Astrocyte of the cerebellum (primary cell): ENCODE measurements around the gene GNB1L.

Source experiments
- DNase-seq: peaks from one replicate; pipeline ENCODE4 v3.0.0-alpha.2; 2011; ENCODE audit warnings: low read depth
- H3K4me3 ChIP-seq: 2 replicates; pipeline ENCODE4 v1.5.1; 2011; ENCODE audit warnings: mild to moderate bottlenecking, low read depth, low read length, moderate library complexity
- CTCF ChIP-seq: IDR thresholded peaks from 2 replicates; pipeline ENCODE4 v1.5.1; 2012; ENCODE audit warnings: low read length, low read depth, moderate library complexity, mild to moderate bottlenecking; ENCODE audit errors: missing control alignments
- in situ Hi-C: cut with HindIII; loops from 2 replicates; pipeline ENCODE4 v1.10.0; 2017; ENCODE audit warnings: low sequenced_read_pairs

Gene GNB1L

DNA sequence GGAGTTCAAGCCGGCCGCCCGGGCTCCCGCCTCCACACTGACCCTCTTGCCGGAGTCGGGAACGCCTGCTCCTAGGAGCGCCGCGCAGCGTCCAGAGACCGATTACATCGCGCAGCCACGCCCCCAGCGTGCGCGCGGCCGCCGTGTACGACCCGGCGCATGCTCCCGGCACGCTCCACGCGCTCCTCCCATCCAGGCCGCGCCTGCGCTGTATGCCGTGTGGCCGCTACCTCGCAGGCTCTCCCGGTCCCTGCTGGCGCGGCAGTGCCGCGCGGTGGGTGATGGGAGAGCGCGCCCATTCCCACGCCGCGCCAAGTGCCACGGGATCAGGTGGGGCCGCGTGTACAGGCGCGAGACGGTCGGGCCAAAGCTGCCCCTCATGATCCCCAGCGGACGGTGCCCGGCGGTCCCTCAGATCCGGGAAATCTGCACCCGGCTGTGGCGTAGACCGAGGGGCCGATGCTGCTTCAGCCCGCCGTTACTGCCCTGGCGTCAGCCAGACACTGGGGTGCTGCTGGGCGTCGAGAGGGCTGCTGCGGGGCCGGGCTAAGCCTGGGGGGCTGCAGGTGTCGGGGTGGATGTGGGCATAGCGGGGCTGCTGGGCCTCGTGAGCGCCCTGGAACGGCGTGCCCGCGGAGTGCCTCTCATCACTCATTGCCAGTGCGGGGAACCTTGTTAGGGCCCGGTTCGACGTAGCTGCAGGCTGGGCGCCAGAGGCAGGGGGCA lies at the start of gene GNB1L, which contains the start of gene RTL10:
GNB1L (minus strand) TSS at position 97 of the 726 bp plus-strand sequence. CDS start 33,519 bp downstream, outside the sequence.
RTL10 (minus strand) TSS at position 97 of the 726 bp plus-strand sequence. CDS start 2,613 bp downstream, outside the sequence.
- peak within 1 kb of the TSS; percentile 91 for H3K4me3 ChIP-seq
- peak; percentile 6 for TF ChIP-seq CTCF
- in situ Hi-C loops = no loop called here
- peak; percentile 91 for DNase-seq

DNA sequence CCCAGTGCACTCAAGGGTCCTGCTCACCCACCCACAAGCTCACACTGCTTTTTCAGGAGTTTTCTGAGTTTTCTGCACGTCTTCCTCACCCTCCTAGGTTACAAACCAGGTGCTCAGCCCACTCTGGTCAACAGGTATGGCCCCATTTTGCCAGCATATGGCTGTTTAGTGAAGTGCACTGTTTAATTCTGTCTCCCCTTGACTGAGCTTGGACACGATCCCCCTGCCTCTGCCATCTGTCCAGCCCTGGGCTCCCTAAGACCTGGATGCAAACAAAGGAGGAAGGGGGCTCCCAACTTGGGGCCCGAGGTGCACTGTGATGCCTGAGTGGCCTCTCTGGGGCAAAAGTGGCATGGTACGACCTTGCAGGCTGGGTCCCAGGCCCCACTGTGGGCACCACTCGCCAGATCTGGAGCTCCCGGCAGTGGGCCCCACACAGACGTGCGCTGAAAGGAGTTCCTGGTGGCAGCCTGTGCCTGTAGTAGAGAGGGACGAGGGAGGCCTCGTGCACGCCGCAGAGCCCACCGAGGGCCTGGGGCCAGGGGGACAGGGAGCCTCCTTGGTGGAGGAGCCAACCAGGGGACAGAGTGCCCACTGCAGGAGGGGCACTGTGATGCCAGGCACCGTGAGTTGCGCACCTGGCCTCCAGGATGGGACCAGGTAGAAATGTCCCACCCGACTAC lies 49.6 kb upstream of the GNB1L start:
- no peak for DNase-seq
- in situ Hi-C loops = no loop called here
- TF ChIP-seq CTCF = no peak
- no peak overlapping the region for H3K4me3 ChIP-seq

DNA sequence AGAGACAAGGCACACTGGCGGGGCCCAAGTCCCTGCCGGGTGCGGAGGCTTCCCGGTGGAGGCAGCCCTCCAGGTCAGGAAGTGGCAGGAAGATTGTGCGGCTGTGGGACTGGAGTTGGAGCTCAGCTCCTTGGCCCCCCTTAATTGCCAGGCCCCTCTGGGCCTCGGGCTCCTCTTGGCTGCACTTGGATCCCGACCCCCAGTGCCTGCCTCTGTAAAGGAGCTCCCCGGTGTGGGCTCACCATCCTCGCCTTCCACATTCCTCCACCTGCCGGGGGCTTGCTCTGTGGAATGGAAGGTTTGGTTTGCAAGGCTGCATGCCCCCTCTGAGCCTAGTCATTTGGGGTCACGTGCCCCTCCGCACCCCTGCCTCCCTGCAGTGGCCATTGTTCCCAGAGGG lies 48.8 kb upstream of the GNB1L start:
- no peak overlapping the region for H3K4me3 ChIP-seq
- no peak for DNase-seq
- TF ChIP-seq CTCF = no peak
- in situ Hi-C loops = no loop called here

GRCh38 chr22:19903031-19903430 lies 48.4 kb upstream of the GNB1L start:
- TF ChIP-seq CTCF = no peak
- in situ Hi-C loops = no loop called here
- H3K4me3 ChIP-seq = no peak overlapping the region
- DNase-seq = no peak

- no peak overlapping the region for H3K4me3 ChIP-seq
- in situ Hi-C loops = no loop called here
- DNase-seq = no peak
- TF ChIP-seq CTCF = no peak
Observed at GRCh38 chr22:19902245-19902715, 47.6 kb upstream of the GNB1L start.

DNA sequence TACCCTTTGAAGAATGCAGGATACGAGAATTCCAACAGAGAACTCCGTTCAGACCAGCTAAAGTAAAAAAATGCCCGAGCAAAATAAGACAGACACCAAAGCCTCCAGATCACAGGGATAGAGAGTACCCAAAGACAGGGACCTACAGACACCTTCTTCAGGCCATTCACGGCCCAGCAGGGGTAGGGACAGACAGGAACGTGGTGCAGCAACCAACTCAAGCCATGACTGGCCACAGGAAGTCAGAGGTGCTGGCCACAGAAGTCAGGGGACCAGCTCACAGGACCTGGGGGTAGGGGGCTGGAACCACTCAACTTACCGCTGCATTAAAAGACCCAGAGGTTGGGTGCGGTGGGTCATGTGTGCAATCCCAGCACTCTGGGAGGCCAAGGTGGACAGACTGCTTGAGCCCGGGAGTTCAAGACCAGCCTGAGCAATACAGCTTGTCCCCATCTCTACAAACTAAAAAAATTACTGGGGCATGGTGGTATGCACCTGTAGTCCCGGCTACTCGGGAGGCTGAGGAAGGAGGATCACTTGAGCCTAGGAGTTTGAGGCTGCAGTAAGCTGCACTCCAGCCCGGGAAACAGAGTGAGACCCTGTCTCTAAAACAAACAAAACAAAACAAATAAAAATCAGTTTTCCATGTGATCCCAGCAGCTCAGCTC lies 47.0 kb upstream of the GNB1L start:
- no peak overlapping the region for H3K4me3 ChIP-seq
- in situ Hi-C loops = no loop called here
- TF ChIP-seq CTCF = no peak
- no peak for DNase-seq
